NOMO-1 (cell line): ENCODE data around the gene SLC25A2.
"Not testable (repeated sequence)": the region's sequence is repeated elsewhere in the genome, so short reads cannot be mapped to it uniquely, and the experiment has no call there.

Experiments
- DNase-seq, 2 experiments: peaks; one replicate each; lab custom pipeline; 2025; ENCODE audit not compliant: unreplicated experiment in 2 of 2; lab: John Stamatoyannopoulos, UW

The SLC25A2 gene

GRCh38 chr5:141316963-141317362 lies 13.1 kb upstream of the SLC25A2 start:
- not testable (repeated sequence) for DNase-seq

- no peak for DNase-seq
Observed at GRCh38 chr5:141313711-141314110, 9.9 kb upstream of the SLC25A2 start.

GRCh38 chr5:141306630-141307029 lies 2.8 kb upstream of the SLC25A2 start:
- no peak for DNase-seq

GRCh38 chr5:141298376-141298775 lies 5.5 kb downstream of the SLC25A2 start:
- no peak for DNase-seq

- DNase-seq = no peak
Observed at GRCh38 chr5:141272906-141273305, 30.9 kb downstream of the SLC25A2 start.

GRCh38 chr5:141269195-141269594 lies 34.7 kb downstream of the SLC25A2 start:
- DNase-seq = no peak

GRCh38 chr5:141261238-141261546 lies 42.7 kb downstream of the SLC25A2 start:
- no peak for DNase-seq

- DNase-seq = no peak
Observed at GRCh38 chr5:141260458-141261237, 43.2 kb downstream of the SLC25A2 start.

- DNase-seq = no peak
Observed at GRCh38 chr5:141258948-141259347, 44.9 kb downstream of the SLC25A2 start.

- DNase-seq = no peak
Observed at GRCh38 chr5:141258464-141258863, 45.4 kb downstream of the SLC25A2 start.
